Effector CD8-positive, alpha-beta T cell (primary cell): Measurements from ENCODE around the gene ITPRID2.

Experiments used
- DNase-seq: peaks from one replicate; lab custom pipeline; 2025; lab: John Stamatoyannopoulos, UW
- total RNA-seq, 4 experiments: gene quantifications; one replicate each; lab custom pipeline; 2026; lab: John Stamatoyannopoulos, UW

Gene ITPRID2
- total RNA-seq: 71.9 to 126 (median 78.9) reads per million in 4 experiments

- DNase-seq: peak; percentile 33
Observed at GRCh38 chr2:181891258-181891965, at the start of gene ITPRID2. ITPRID2 (plus strand) TSS chr2:181891730; CDS start chr2:181892067, 337 bp downstream.

- no peak for DNase-seq
Observed at GRCh38 chr2:181844551-181845290, 46.8 kb upstream of the ITPRID2 start.

GRCh38 chr2:181846399-181847197 lies 44.9 kb upstream of the ITPRID2 start:
- no peak for DNase-seq

- DNase-seq: no peak
Observed at GRCh38 chr2:181847198-181847556, 44.4 kb upstream of the ITPRID2 start.

- no peak for DNase-seq
Observed at GRCh38 chr2:181847702-181848101, 43.8 kb upstream of the ITPRID2 start.

GRCh38 chr2:181848261-181848886 lies 43.2 kb upstream of the ITPRID2 start:
- no peak for DNase-seq

- no peak for DNase-seq
Observed at GRCh38 chr2:181849601-181850000, 41.9 kb upstream of the ITPRID2 start.

GRCh38 chr2:181850936-181851560 lies 40.5 kb upstream of the ITPRID2 start:
- DNase-seq: no peak

GRCh38 chr2:181851726-181852125 lies 39.8 kb upstream of the ITPRID2 start:
- DNase-seq: no peak

- DNase-seq: no peak
Observed at GRCh38 chr2:181853696-181854095, 37.8 kb upstream of the ITPRID2 start.

GRCh38 chr2:181857483-181857882 lies 34.0 kb upstream of the ITPRID2 start:
- DNase-seq: no peak

GRCh38 chr2:181858600-181858999 lies 32.9 kb upstream of the ITPRID2 start:
- no peak for DNase-seq

- no peak for DNase-seq
Observed at GRCh38 chr2:181859123-181859522, 32.4 kb upstream of the ITPRID2 start.

GRCh38 chr2:181859803-181860202 lies 31.7 kb upstream of the ITPRID2 start:
- no peak for DNase-seq

- no peak for DNase-seq
Observed at GRCh38 chr2:181861379-181861778, 30.2 kb upstream of the ITPRID2 start.

GRCh38 chr2:181862583-181863281 lies 28.8 kb upstream of the ITPRID2 start:
- no peak for DNase-seq

- DNase-seq: no peak
Observed at GRCh38 chr2:181872178-181872577, 19.4 kb upstream of the ITPRID2 start.

GRCh38 chr2:181876614-181877063 lies 14.9 kb upstream of the ITPRID2 start:
- DNase-seq: no peak

GRCh38 chr2:181877181-181877664 lies 14.3 kb upstream of the ITPRID2 start:
- DNase-seq: no peak

GRCh38 chr2:181878448-181878847 lies 13.1 kb upstream of the ITPRID2 start:
- DNase-seq: no peak

- DNase-seq: no peak
Observed at GRCh38 chr2:181879295-181879694, 12.2 kb upstream of the ITPRID2 start.
